Fibroblast of the conjunctiva (primary cell): ENCODE measurements around the gene STON2.
"Not testable (repeated sequence)": the region's sequence is repeated elsewhere in the genome, so short reads cannot be mapped to it uniquely, and the experiment has no call there.

Source experiments
- DNase-seq: peaks from one replicate; pipeline ENCODE4 v3.0.0-alpha.2; 2010; ENCODE audit warnings: low read depth

The STON2 gene

DNA sequence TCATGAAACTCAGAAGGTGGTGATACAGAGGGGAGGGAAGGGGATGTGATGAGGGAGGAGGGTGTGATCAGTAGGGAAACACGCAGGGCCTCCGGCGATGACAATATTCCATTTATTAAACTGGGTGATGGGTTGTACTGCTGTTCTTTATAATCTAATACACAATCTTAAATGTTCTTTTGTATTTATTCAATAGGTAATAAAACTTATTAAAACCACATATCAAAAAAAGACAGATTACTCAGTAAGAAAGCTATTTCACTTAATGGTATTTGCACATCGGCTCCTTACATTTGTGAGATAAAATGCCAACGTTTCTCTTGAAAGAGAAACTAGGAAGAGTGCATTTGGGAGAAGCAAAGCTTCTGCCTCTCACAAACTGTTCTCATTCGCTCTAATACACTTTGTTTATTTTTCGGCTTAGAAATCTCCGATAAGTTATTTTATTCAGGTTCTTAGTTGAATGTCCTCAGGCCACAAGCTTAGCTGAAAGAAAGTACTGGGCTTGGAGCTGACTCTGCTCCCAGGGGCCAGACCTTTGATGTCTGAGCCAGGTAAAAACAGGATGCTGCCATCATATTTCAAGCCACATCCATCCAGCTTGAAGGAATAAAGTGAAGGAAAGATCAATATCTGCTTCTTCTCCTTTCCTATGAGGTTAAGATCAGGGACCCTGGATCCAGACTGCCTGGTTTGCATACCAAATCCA, 17.5 kb downstream of the STON2 start:
- DNase-seq, result no peak

GRCh38 chr14:81380009-81380408, 20.1 kb downstream of the STON2 start:
- not testable (repeated sequence) for DNase-seq

DNA sequence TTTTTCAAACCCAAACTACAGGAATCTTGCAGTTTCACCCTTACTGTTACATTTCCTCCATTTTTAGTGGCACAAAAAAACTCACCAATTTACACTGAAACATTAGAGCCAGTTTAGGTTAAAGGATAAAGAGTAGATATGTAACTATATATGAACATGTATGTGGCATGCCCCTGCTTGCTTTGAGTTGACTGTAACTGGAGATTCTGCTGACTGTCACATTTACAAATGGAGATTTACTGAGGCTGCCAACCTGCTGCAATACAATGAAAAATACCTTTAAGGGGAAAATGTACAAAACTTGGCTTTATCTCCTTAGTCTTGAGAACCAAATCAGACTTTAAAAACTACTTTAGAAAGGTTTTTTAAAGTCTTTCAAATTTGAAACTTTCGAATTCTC, 28.3 kb downstream of the STON2 start:
- DNase-seq, result no peak

- DNase-seq, result no peak
Measured at GRCh38 chr14:81367563-81367962, 32.6 kb downstream of the STON2 start.

DNA sequence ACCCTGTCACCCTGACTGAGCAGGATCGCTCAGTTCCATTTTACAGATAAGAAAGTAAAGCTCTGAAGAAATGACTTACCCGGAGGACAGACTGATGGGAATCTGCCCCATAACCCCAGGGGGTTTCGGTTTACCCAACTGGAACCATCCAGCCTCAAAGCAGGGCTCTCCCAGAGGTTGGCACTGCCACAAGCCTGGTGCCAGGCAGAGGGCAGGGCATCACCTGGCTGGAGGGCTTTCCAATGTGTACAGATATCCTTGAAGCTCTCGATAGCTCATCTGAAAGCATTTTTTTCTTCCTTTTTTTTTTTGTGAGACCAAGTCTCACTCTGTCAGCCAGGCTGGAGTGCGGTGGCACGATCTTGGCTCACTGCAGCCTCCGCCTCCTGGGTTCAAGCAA, 33.2 kb downstream of the STON2 start:
- DNase-seq, result no peak

- no peak for DNase-seq
Measured at GRCh38 chr14:81366214-81366613, 33.9 kb downstream of the STON2 start.

DNA sequence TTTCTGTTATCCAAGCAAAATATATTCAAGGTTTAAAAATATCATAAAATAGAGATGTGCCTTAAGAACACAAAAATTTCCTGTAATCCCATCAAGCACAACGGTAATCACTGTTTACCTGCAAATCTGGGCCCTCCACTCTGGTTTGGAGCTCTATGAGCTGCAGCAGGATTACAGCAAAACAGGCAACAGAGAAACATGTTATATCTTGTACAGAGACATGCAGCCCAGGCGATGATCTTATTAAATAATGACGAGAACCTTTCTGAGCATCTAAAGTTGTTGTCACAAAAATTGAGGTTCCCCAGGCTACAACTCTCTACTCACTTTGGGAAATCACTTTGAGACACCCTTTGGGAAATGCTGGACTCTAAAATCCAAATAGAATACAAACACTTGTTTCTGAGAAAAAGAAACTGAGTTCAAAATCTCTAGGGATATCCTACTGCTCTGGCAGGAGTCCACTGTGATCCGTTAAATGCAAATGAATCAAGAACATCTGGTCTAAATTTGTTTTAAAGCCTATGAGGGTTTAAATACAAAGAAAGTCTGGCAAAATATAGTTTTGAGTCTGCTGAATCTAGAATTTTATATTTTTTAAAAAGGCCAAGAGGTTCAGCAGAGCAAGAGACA, 36.3 kb downstream of the STON2 start:
- DNase-seq, result peak; percentile 63

DNA sequence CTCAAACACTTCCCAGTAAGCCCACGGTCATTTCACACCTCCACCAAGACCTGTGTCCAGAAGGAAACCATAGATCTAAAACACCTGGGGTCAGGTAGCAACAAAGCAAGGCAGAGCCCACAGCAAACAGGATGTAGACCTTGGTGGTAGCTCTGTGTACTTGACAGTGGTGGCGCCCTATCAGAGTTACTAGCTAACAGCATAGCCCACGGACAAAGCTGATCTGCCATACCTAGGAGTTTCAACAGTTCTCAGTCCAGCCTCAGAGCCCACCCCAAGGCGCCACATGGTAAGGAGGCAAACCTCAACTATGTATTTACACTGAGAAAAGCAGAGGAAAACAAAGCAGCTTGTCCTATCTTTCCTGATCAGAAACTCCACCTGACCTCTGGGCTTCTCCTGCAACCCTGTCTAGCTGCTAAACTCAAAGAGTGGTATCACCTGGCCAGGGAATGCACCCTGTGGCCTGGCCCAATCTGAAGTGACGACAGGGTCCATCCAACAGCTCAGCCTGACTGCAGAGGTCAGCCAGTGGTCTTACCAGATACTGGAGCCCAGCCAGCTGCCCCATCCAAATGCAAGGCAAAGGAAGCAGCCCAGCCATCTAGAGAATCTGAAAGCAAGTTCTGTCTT, 46.3 kb downstream of the STON2 start:
- no peak for DNase-seq

GRCh38 chr14:81352413-81352812, 47.7 kb downstream of the STON2 start:
- DNase-seq, result no peak

GRCh38 chr14:81351205-81351604, 48.9 kb downstream of the STON2 start:
- no peak for DNase-seq

GRCh38 chr14:81350344-81351130, 49.6 kb downstream of the STON2 start:
- no peak for DNase-seq

- no peak for DNase-seq
Measured at GRCh38 chr14:81348061-81348460, 52.1 kb downstream of the STON2 start.

DNA sequence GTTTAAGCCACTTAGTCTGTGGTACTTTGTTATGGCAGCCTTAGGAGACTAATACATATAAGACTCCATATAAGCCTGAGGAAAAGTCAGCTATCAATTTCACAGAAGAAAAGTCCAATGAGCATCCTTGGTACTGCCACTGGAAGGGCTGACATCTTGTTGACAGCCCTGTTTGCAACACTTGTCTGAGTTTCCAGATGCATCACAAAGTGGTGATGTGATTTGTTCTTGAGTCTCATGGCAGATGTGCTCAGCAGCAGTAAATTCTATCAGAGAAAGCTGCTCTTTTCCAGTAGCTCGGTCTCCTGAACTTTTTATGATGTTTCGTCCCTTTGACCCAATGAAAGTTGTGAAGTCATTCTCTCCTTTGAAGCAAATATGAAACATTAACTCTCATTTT, 54.3 kb downstream of the STON2 start:
- no peak for DNase-seq

GRCh38 chr14:81344481-81345160, 55.5 kb downstream of the STON2 start:
- no peak for DNase-seq

DNA sequence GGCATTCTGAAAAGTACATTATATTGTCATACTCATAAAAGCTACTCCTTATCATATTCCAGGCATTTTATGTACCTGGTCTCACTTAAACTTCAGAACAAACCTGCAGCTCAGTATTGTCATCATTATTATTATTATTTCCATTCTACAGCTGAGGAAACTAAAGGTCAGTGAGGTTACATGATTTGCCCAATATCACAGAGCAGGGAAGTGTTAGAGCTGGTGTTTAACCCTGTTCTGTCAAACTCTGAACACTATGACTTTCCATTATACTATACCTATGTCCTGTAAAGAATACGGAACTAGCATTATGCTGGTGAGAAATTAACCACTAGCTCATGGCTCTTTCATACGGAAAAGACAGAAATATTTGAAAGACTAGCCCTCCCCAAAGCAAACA, 56.4 kb downstream of the STON2 start:
- DNase-seq, result no peak

DNA sequence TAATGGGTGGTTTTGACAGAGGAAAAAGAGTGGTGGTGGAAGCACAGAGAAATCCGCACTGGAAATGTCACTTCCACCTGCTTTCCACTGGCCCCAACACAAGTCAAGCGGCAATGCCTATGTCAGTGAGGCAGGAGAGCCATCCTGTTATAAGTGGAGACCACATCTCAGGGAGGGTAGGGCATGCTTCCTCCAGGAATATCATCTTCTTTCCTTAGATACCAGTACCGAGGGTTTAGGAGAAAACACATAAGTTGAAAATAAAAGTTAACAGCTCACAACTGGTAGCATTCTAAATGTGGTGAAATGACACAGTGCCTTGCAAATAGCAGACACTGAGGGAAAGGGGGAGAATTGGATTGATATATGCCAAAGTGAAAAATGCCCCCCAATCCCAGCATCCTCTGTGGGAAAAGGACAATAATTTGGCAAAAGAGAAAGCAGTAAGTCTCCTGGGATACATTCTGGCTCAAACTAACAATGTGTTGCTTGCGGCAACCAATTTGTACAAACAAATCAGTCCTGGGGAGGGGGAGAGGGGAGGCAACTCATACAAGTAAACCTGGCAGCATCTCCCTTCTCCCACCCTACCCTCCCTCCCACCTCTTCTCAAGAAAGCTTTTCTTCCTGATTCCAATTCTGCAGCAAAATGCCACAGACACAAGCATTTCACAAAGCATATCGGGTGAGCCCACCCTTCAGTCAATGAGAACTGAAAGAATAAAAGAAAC, 57.1 kb downstream of the STON2 start:
- no peak for DNase-seq

DNA sequence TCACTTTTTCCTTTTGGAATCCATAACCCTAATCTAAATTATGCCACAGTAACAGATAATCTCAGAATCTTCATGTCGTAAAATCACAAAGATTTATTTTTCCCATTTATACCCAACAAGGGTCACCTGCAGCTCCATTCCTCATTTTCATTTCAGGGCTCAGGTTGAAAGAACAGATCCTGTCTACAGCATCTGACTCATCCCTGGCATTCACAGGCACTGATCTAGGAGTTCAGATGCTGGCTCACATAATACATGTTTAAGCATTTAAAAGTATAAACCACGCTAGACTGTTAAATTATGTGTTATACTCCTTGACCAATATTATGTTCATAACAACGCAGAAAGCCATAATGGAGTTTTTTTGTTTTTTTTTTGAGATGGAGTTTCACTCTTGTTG, 58.3 kb downstream of the STON2 start:
- DNase-seq, result no peak

- no peak for DNase-seq
Measured at GRCh38 chr14:81341370-81341769, 58.8 kb downstream of the STON2 start.

GRCh38 chr14:81340201-81340600, 59.9 kb downstream of the STON2 start:
- no peak for DNase-seq

DNA sequence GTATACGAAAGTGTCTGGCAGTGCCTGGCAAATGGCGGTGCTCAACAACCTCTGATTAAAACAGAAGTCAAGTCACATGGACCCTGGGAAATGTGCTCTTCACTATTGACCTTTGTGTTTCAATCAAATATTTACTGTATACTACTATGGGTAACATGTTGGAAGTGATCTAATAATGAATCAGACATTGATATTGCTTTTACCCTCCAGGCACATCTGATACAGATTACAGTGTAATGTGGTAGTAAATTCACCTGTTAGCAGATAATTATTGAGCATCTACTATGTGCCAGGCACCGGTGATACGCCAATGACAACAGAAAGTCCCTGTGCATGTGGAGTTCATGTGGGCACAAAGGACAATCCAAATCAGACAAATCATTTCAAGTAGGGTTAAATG, 63.1 kb downstream of the STON2 start:
- no peak for DNase-seq

DNA sequence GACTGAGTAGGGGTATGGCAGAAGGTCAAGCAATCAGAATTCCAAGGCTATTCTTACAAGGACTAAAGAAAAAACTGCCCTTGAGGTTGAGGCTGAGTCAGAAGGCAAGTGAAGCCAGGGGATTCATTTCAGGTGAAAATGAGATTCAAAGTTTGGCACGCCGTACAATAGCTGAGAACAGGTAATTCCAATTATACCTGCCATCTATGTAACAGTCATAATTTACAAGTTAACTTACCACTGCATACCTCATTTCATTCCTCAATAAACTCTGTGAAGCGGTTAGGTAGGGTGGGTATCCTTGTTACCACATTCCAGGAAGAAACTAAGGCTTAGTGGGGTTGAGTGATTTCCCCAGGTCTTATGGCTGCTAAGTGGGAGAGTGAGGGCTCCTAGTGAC, 64.1 kb downstream of the STON2 start:
- DNase-seq, result no peak
